ENCODE results near the gene HHIPL2.
"Not testable (repeated sequence)": the region's sequence is repeated elsewhere in the genome, so short reads cannot be mapped to it uniquely, and the experiment has no call there.

HHIPL2 gene

GRCh38 chr1:222539951-222540597 is 7.8 kb downstream of the HHIPL2 start:
- no peak for DNase-seq

GRCh38 chr1:222535455-222535854 is 12.4 kb downstream of the HHIPL2 start:
- no peak for DNase-seq

- DNase-seq: no peak
Measured at GRCh38 chr1:222530852-222531251, 17.1 kb downstream of the HHIPL2 start.

- no peak for DNase-seq
Measured at GRCh38 chr1:222529916-222530315, 18.0 kb downstream of the HHIPL2 start.

- no peak for DNase-seq
Measured at GRCh38 chr1:222529181-222529580, 18.7 kb downstream of the HHIPL2 start.

- no peak for DNase-seq
Measured at GRCh38 chr1:222525951-222526350, 22.0 kb downstream of the HHIPL2 start.

- DNase-seq: no peak
Measured at GRCh38 chr1:222523852-222524251, 24.1 kb downstream of the HHIPL2 start.

GRCh38 chr1:222522105-222522915 is 25.6 kb downstream of the HHIPL2 start:
- no peak for DNase-seq

GRCh38 chr1:222521299-222522104 is 26.4 kb downstream of the HHIPL2 start:
- DNase-seq: no peak

GRCh38 chr1:222489496-222489895 is 58.4 kb downstream of the HHIPL2 start:
- DNase-seq: not testable (repeated sequence)

- not testable (repeated sequence) for DNase-seq
Measured at GRCh38 chr1:222487774-222488173, 60.1 kb downstream of the HHIPL2 start.

- DNase-seq: not testable (repeated sequence)
Measured at GRCh38 chr1:222484005-222484404, 63.9 kb downstream of the HHIPL2 start.

- not testable (repeated sequence) for DNase-seq
Measured at GRCh38 chr1:222479567-222479966, 68.3 kb downstream of the HHIPL2 start.

- DNase-seq: not testable (repeated sequence)
Measured at GRCh38 chr1:222476436-222476835, 71.5 kb downstream of the HHIPL2 start.

GRCh38 chr1:222473717-222474116 is 74.2 kb downstream of the HHIPL2 start:
- DNase-seq: not testable (repeated sequence)

GRCh38 chr1:222472776-222473540 is 74.9 kb downstream of the HHIPL2 start:
- DNase-seq: not testable (repeated sequence)
